HepG2 (cell line): ENCODE results near the gene IL17RC. TPM values are rescaled to one million over a fixed set of nuclear protein-coding genes. Genes with fewer than 3 reads are reported as not detected.
A peak's percentile ranks its signal among the peaks of the same experiment; 100 is the strongest.

Source experiments
- ARNT2 ChIP-seq: sonication (generic); formaldehyde crosslinking; IDR thresholded peaks from 2 replicates; pipeline ENCODE4 v1.8.0; 2022; ENCODE audit warnings: mild to moderate bottlenecking, low read depth, missing genetic modification reagents, moderate library complexity
- ATAD3A ChIP-seq: sonication (generic); formaldehyde crosslinking; IDR thresholded peaks from 2 replicates; pipeline ENCODE4 v1.4.0; 2020; ENCODE audit warnings: missing genetic modification reagents
- BCL6 ChIP-seq: IDR thresholded peaks from 2 replicates; pipeline ENCODE4 v1.6.1; 2016; ENCODE audit warnings: missing genetic modification reagents, missing compliant biosample characterization
- EZH2 ChIP-seq: conservative IDR thresholded peaks from 2 replicates; pipeline ENCODE4 v1.6.1; 2012; ENCODE audit warnings: mild to moderate bottlenecking, low read depth, low read length, moderate library complexity
- FOXK2 ChIP-seq: fragments of 450-650 bp; IDR thresholded peaks from 2 replicates; pipeline ENCODE4 v1.6.1; 2016
- GABPB1 ChIP-seq: IDR thresholded peaks from 2 replicates; pipeline ENCODE4 v1.6.1; 2016; ENCODE audit warnings: mild to moderate bottlenecking, missing genetic modification reagents, moderate library complexity, missing compliant biosample characterization
- GLMP ChIP-seq: sonication (generic); formaldehyde crosslinking; IDR thresholded peaks from 2 replicates; pipeline ENCODE4 v1.9.0; 2021; ENCODE audit warnings: missing genetic modification reagents, mild to moderate bottlenecking, borderline replicate concordance
- HCFC1 ChIP-seq: fragments of 150-350 bp; IDR thresholded peaks from 2 replicates; pipeline ENCODE4 v1.6.1; 2014; ENCODE audit warnings: low read depth, low read length
- HNRNPUL1 ChIP-seq: fragments of 200-400 bp; formaldehyde crosslinking; IDR thresholded peaks from 2 replicates; pipeline ENCODE4 v1.6.1; 2017; ENCODE audit warnings: low read depth, mild to moderate bottlenecking, low read length, moderate library complexity
- PITX1 ChIP-seq: sonication (generic); formaldehyde crosslinking; IDR thresholded peaks from 2 replicates; pipeline ENCODE4 v1.5.1; 2020; ENCODE audit warnings: mild to moderate bottlenecking, missing genetic modification reagents
- TOE1 ChIP-seq: sonication (generic); formaldehyde crosslinking; IDR thresholded peaks from 2 replicates; pipeline ENCODE4 v1.4.0; 2020; ENCODE audit warnings: mild to moderate bottlenecking, missing genetic modification reagents
- ZBTB10 ChIP-seq: sonication (generic); formaldehyde crosslinking; IDR thresholded peaks from 2 replicates; pipeline ENCODE4 v1.4.0; 2020; ENCODE audit warnings: missing genetic modification reagents, borderline replicate concordance
- ZFP37 ChIP-seq: sonication (generic); formaldehyde crosslinking; IDR thresholded peaks from 2 replicates; pipeline ENCODE4 v1.4.0; 2020; ENCODE audit warnings: missing genetic modification reagents, borderline replicate concordance
- ZNF441 ChIP-seq: sonication (generic); formaldehyde crosslinking; IDR thresholded peaks from 2 replicates; pipeline ENCODE4 v1.7.0; 2021; ENCODE audit warnings: missing genetic modification reagents, borderline replicate concordance
- ZNF770 ChIP-seq: sonication (generic); formaldehyde crosslinking; IDR thresholded peaks from 2 replicates; pipeline ENCODE4 v1.5.0; 2020; ENCODE audit warnings: mild to moderate bottlenecking, missing genetic modification reagents
- ZSCAN9 ChIP-seq: IDR thresholded peaks from 2 replicates; pipeline ENCODE4 v1.6.1; 2016; ENCODE audit warnings: borderline replicate concordance
- polyA plus RNA-seq, 8 experiments: library from polyadenylated mRNA; depleted of rRNA in 3 of 8; stranded (reverse) in 7 of 8; unstranded in 1 of 8; fragments of >200 nt; fragmentation: Illumina TruSeq in 4 of 8; extraction: Trizol in 4 of 8; gene quantifications; 2 replicates each; pipeline versions ENCODE4 v1.2.1 to v1.2.3, GENCODE V29; 2011 to 2016; ENCODE audit warnings: low read depth in 4 of 8, missing spikeins in 1 of 8, mixed read lengths in 1 of 8; ENCODE audit not compliant: insufficient read depth in 1 of 8
- total RNA-seq, 5 experiments: library from RNA; depleted of rRNA; stranded (reverse); fragments of >200 nt; fragmentation: Illumina TruSeq; extraction: Trizol; gene quantifications; 2 replicates each; pipeline ENCODE4 v1.2.3, GENCODE V29; 2016; ENCODE audit warnings: low read depth in 1 of 5
- TF ChIP-seq, protein P1 (sequence below): sonication (generic); formaldehyde crosslinking; IDR thresholded peaks from 2 replicates; pipeline ENCODE4 v1.4.0; 2020; ENCODE audit warnings: mild to moderate bottlenecking, missing genetic modification reagents
- TF ChIP-seq, protein P2 (sequence below): sonication (generic); formaldehyde crosslinking; conservative IDR thresholded peaks from 2 replicates; pipeline ENCODE4 v1.4.0; 2020; ENCODE audit warnings: missing genetic modification reagents

IL17RC gene
- total and polyA plus RNA-seq, 2 of the 13 experiments (the other 11 are each of a cell fraction or from before 2014, with no cell fraction given) = 20.7 to 24.0 TPM

GRCh38 chr3:9916734-9917680 is at the start of gene IL17RC (continued):
- TF ChIP-seq ZBTB10 (no peak), ZNF770 (CRISPR knock-in tag) (no peak), GABPB1 (CRISPR knock-in tag) (no peak; the same call in 1 of the 2 replicates), ZSCAN9 (no peak), PITX1 (no peak), EZH2 (no peak), BCL6 (CRISPR knock-in tag) (0 out of 2 replicates have a peak, but pooled peaks have one; percentile 11), ZNF441 (no peak), ARNT2 (CRISPR knock-in tag) (peak; percentile 74; the same call in 1 of the 2 replicates), TOE1 (no peak), FOXK2 (no peak), HNRNPUL1 (no peak), ZFP37 (no peak), ATAD3A (CRISPR knock-in tag) (no peak), GLMP (CRISPR knock-in tag) (no peak), HCFC1 (no peak)
- TF ChIP-seq, protein P1, sequence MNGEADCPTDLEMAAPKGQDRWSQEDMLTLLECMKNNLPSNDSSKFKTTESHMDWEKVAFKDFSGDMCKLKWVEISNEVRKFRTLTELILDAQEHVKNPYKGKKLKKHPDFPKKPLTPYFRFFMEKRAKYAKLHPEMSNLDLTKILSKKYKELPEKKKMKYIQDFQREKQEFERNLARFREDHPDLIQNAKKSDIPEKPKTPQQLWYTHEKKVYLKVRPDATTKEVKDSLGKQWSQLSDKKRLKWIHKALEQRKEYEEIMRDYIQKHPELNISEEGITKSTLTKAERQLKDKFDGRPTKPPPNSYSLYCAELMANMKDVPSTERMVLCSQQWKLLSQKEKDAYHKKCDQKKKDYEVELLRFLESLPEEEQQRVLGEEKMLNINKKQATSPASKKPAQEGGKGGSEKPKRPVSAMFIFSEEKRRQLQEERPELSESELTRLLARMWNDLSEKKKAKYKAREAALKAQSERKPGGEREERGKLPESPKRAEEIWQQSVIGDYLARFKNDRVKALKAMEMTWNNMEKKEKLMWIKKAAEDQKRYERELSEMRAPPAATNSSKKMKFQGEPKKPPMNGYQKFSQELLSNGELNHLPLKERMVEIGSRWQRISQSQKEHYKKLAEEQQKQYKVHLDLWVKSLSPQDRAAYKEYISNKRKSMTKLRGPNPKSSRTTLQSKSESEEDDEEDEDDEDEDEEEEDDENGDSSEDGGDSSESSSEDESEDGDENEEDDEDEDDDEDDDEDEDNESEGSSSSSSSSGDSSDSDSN (CRISPR knock-in tag) = peak; percentile 49; the same call in 1 of the 2 replicates
- TF ChIP-seq, protein P2, sequence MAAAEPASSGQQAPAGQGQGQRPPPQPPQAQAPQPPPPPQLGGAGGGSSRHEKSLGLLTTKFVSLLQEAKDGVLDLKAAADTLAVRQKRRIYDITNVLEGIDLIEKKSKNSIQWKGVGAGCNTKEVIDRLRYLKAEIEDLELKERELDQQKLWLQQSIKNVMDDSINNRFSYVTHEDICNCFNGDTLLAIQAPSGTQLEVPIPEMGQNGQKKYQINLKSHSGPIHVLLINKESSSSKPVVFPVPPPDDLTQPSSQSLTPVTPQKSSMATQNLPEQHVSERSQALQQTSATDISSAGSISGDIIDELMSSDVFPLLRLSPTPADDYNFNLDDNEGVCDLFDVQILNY (CRISPR knock-in tag) = no peak
